Breast epithelium (tissue), 4 donors: ENCODE measurements around the gene BNIP3. TPM values are rescaled to one million over a fixed set of nuclear protein-coding genes. Genes with fewer than 3 reads are reported as not detected.

ENCODE experiments used
- DNase-seq, 2 donors: peaks; one replicate each; pipeline ENCODE4 v3.0.0-alpha.2; 2019; ENCODE audit warnings: low spot score in 2 of 2
- H3K27ac ChIP-seq, 2 donors: fragments of 200-600 bp; sonication (generic) in 1 of 2; one replicate each; pipeline ENCODE4 v1.5.1; 2016 to 2019; ENCODE audit warnings: mild to moderate bottlenecking in 1 of 2
- H3K27me3 ChIP-seq, 2 donors: fragments of 200-600 bp; sonication (generic) in 1 of 2; one replicate each; pipeline versions ENCODE4 v1.5.1 to v1.6.0; 2017 to 2019; ENCODE audit warnings: control low read depth in 1 of 2, mild to moderate bottlenecking in 1 of 2
- H3K36me3 ChIP-seq: fragments of 200-600 bp; one replicate; pipeline ENCODE4 v1.5.1; 2019
- H3K4me1 ChIP-seq, 2 donors: fragments of 200-600 bp; sonication (generic); one replicate each; pipeline ENCODE4 v1.5.1; 2016 to 2019; ENCODE audit warnings: control low read depth in 1 of 2
- H3K4me3 ChIP-seq, 3 donors: fragments of 200-600 bp; sonication (generic); 1 replicate in 2 of 3; 2 replicates in 1 of 3; pipeline ENCODE4 v1.5.1; 2016 to 2019; ENCODE audit warnings: mild to moderate bottlenecking in 3 of 3, moderate library complexity in 2 of 3
- H3K9me3 ChIP-seq, 2 donors: fragments of 200-600 bp; sonication (generic) in 1 of 2; one replicate each; pipeline ENCODE4 v1.5.1; 2016 to 2019; ENCODE audit warnings: control low read depth in 1 of 2
- CTCF ChIP-seq, 3 donors: fragments of 450-650 bp; IDR thresholded peaks; one replicate each; pipeline ENCODE4 v1.5.1; 2016 to 2017; ENCODE audit warnings: antibody characterized with exemption in 3 of 3, mild to moderate bottlenecking in 3 of 3, moderate library complexity in 3 of 3
- POLR2A ChIP-seq: fragments of 450-650 bp; IDR thresholded peaks from one replicate; pipeline ENCODE4 v1.6.1; 2016; ENCODE audit warnings: antibody characterized with exemption, mild to moderate bottlenecking, moderate library complexity
- POLR2AphosphoS5 ChIP-seq, 3 donors: sonication (generic); formaldehyde crosslinking; IDR thresholded peaks; one replicate each; pipeline ENCODE4 v1.6.1; 2017; ENCODE audit warnings: antibody characterized with exemption in 3 of 3
- intact Hi-C: fragments of 100-400 bp; cut with DNase I; formaldehyde crosslinking; loops from one replicate; pipeline ENCODE4 v1.15.1; 2023; ENCODE audit warnings: low total_unique reads
- total RNA-seq, 3 donors: library from RNA; depleted of rRNA; stranded (reverse); fragments of >200 nt; gene quantifications; one replicate each; pipeline ENCODE4 v1.1.0, GENCODE V29; 2016

BNIP3 gene
- total RNA-seq, 3 donors from 2014 or later, result 81.9 to 235 (median 107) TPM

- intact Hi-C loops, result no loop called here
- no peak overlapping the region for H3K27ac ChIP-seq
- H3K36me3 ChIP-seq, result peaks cover 28% of the 10 kb centered on the region
- peak in 1 of 2 donors; percentile 27 for DNase-seq
- no peak overlapping the region for H3K4me3 ChIP-seq
- no peaks in the 10 kb centered on the region for H3K9me3 ChIP-seq
- no peaks in the 10 kb centered on the region for H3K4me1 ChIP-seq
- no peak for TF ChIP-seq POLR2AphosphoS5 (IDR thresholded peaks at IDR 0.05)
- TF ChIP-seq POLR2A, result no peak
- no peak for TF ChIP-seq CTCF (IDR thresholded peaks at IDR 0.05)
- no peaks in the 10 kb centered on the region for H3K27me3 ChIP-seq
Measured at GRCh38 chr10:131947631-131948347, 33.9 kb downstream of the BNIP3 start.

GRCh38 chr10:131946880-131947279 lies 34.8 kb downstream of the BNIP3 start:
- intact Hi-C loops, result no loop called here
- no peak for TF ChIP-seq POLR2AphosphoS5 (IDR thresholded peaks at IDR 0.05)
- H3K4me3 ChIP-seq, result no peak overlapping the region
- H3K4me1 ChIP-seq, result no peaks in the 10 kb centered on the region
- no peaks in the 10 kb centered on the region for H3K27me3 ChIP-seq
- no peak overlapping the region for H3K27ac ChIP-seq
- peak; percentile 14 to 42 for DNase-seq
- H3K36me3 ChIP-seq, result peaks cover 28% of the 10 kb centered on the region
- H3K9me3 ChIP-seq, result no peaks in the 10 kb centered on the region

- Histone ChIP-seq H3K36me3 (peaks cover 28% of the 10 kb centered on the region), H3K9me3 (no peaks in the 10 kb centered on the region), H3K4me1 (no peaks in the 10 kb centered on the region), H3K27ac (no peak overlapping the region), H3K27me3 (no peaks in the 10 kb centered on the region), H3K4me3 (no peak overlapping the region)
- peak; percentile 4 to 46 for DNase-seq
- intact Hi-C loops, result no loop called here
- TF ChIP-seq POLR2AphosphoS5 (IDR thresholded peaks at IDR 0.05) (no peak), CTCF (IDR thresholded peaks at IDR 0.05) (no peak), POLR2A (no peak)
Measured at GRCh38 chr10:131946321-131946751, 35.4 kb downstream of the BNIP3 start.

- H3K27me3 ChIP-seq, result no peaks in the 10 kb centered on the region
- H3K36me3 ChIP-seq, result peaks cover 28% of the 10 kb centered on the region
- TF ChIP-seq CTCF (IDR thresholded peaks at IDR 0.05) (no peak), POLR2AphosphoS5 (IDR thresholded peaks at IDR 0.05) (no peak), POLR2A (no peak)
- no peaks in the 10 kb centered on the region for H3K9me3 ChIP-seq
- no peak overlapping the region for H3K27ac ChIP-seq
- peak in 1 of 2 donors; percentile 15 for DNase-seq
- no peak overlapping the region for H3K4me3 ChIP-seq
- intact Hi-C loops, result no loop called here
- H3K4me1 ChIP-seq, result no peaks in the 10 kb centered on the region
Measured at GRCh38 chr10:131944976-131945695, 36.6 kb downstream of the BNIP3 start.

GRCh38 chr10:131944412-131944811 lies 37.3 kb downstream of the BNIP3 start:
- no peak for DNase-seq
- Histone ChIP-seq H3K9me3 (no peaks in the 10 kb centered on the region), H3K36me3 (peaks cover 27% of the 10 kb centered on the region)

More at GRCh38 chr10:131944412-131944811, 37.3 kb downstream of the BNIP3 start:
- intact Hi-C loops, result no loop called here
- H3K27me3 ChIP-seq, result no peaks in the 10 kb centered on the region
- no peak overlapping the region for H3K4me3 ChIP-seq
- TF ChIP-seq POLR2A (no peak), CTCF (IDR thresholded peaks at IDR 0.05) (no peak), POLR2AphosphoS5 (IDR thresholded peaks at IDR 0.05) (no peak)
- H3K4me1 ChIP-seq, result no peaks in the 10 kb centered on the region
- H3K27ac ChIP-seq, result no peak overlapping the region
